B cell (primary cell): ENCODE data around the gene GSS. TPM values are rescaled to one million over a fixed set of nuclear protein-coding genes. Genes with fewer than 3 reads are reported as not detected.

Experiments
- ATAC-seq: fragments of 200-7000 bp; cut with Tn5 transposase; one replicate; pipeline ENCODE4 v1.10.0; 2021; ENCODE audit warnings: low read depth, mild to moderate bottlenecking, moderate number of reproducible peaks, moderate library complexity
- CTCF ChIA-PET: fragments of 350-600 bp; sonication (Branson Sonifier 250); formaldehyde crosslinking; loops from one replicate; lab custom pipeline; 2021; ENCODE audit warnings: antibody characterized with exemption, inconsistent platforms; lab: Charles Lee
- POLR2A ChIA-PET: fragments of 350-600 bp; sonication (Branson Sonifier 250); formaldehyde crosslinking; loops from one replicate; lab custom pipeline; 2021; ENCODE audit warnings: antibody characterized with exemption; lab: Charles Lee
- DNase-seq: peaks from one replicate; pipeline ENCODE4 v3.0.0; 2013
- H2AFZ ChIP-seq: 2 replicates; pipeline ENCODE4 v1.6.1; 2012; ENCODE audit warnings: mild to moderate bottlenecking, low read depth, low read length; ENCODE audit not compliant: insufficient read depth, poor library complexity, severe bottlenecking
- H3K27ac ChIP-seq, 2 donors: 1 replicate in 1 of 2; 2 replicates in 1 of 2; pipeline ENCODE4 v1.5.1; 2012 to 2013; ENCODE audit warnings: low read length in 2 of 2, mild to moderate bottlenecking in 2 of 2, moderate library complexity in 1 of 2
- H3K27me3 ChIP-seq, 4 experiments: fragments of 200-600 bp in 1 of 4; sonication (generic) in 1 of 4; replicated peaks in 1 of 4; 1 replicate in 2 of 4; 2 replicates in 2 of 4; pipeline versions ENCODE4 v1.6.1 to v1.7.0; 2013 to 2016; ENCODE audit warnings: low read length in 3 of 4, mild to moderate bottlenecking in 2 of 4, mixed read lengths in 1 of 4, moderate library complexity in 1 of 4; ENCODE audit not compliant: insufficient read depth in 4 of 4, control insufficient read depth in 3 of 4; ENCODE audit errors: control extremely low read depth in 1 of 4
- H3K36me3 ChIP-seq, 2 experiments: replicated peaks in 1 of 2; 1 replicate in 1 of 2; 2 replicates in 1 of 2; pipeline versions ENCODE4 v1.6.1 to v1.7.1; 2013; ENCODE audit warnings: low read length in 1 of 2; ENCODE audit not compliant: insufficient read depth in 2 of 2, control insufficient read depth in 1 of 2; ENCODE audit errors: control extremely low read depth in 1 of 2, extremely low read depth in 1 of 2
- H3K4me1 ChIP-seq, 2 donors: fragments of 200-600 bp in 1 of 2; sonication (generic) in 1 of 2; 1 replicate in 1 of 2; 2 replicates in 1 of 2; pipeline versions ENCODE4 v1.5.1 to v1.6.1; 2013 to 2017; ENCODE audit warnings: low read length in 2 of 2; ENCODE audit not compliant: control insufficient read depth in 2 of 2, insufficient read depth in 2 of 2
- H3K4me2 ChIP-seq: replicated peaks from 2 replicates; pipeline ENCODE3; 2012; ENCODE audit warnings: mild to moderate bottlenecking, low read depth, low read length; ENCODE audit not compliant: poor library complexity, severe bottlenecking
- H3K4me3 ChIP-seq, 5 experiments: fragments of 200-600 bp in 1 of 5; sonication (generic) in 1 of 5; 1 replicate in 3 of 5; 2 replicates in 2 of 5; pipeline versions ENCODE4 v1.5.1 to v1.7.0; 2011 to 2016; ENCODE audit warnings: low read length in 4 of 5, mild to moderate bottlenecking in 4 of 5, low read depth in 2 of 5, control low read depth in 1 of 5, moderate library complexity in 1 of 5; ENCODE audit not compliant: insufficient read depth in 1 of 5; ENCODE audit errors: control extremely low read depth in 1 of 5, extremely low read depth in 1 of 5
- H3K79me2 ChIP-seq: fragments of 200-600 bp; sonication (generic); one replicate; pipeline ENCODE4 v1.6.0; 2016; ENCODE audit warnings: low read length; ENCODE audit not compliant: control insufficient read depth, insufficient read depth
- H3K9ac ChIP-seq: fragments of 200-600 bp; sonication (generic); 2 replicates; pipeline ENCODE4 v1.6.1; 2017; ENCODE audit warnings: mild to moderate bottlenecking, low read length, moderate library complexity
- H3K9me3 ChIP-seq, 3 donors: one replicate each; pipeline versions ENCODE4 v1.6.1 to v1.7.1; 2013; ENCODE audit warnings: low read length in 2 of 3; ENCODE audit not compliant: control insufficient read depth in 2 of 3, insufficient read depth in 1 of 3; ENCODE audit errors: control extremely low read depth in 1 of 3
- H4K20me1 ChIP-seq: 2 replicates; pipeline ENCODE4 v1.6.0; 2012; ENCODE audit warnings: mild to moderate bottlenecking, low read length; ENCODE audit not compliant: insufficient read depth, control insufficient read depth, poor library complexity, severe bottlenecking
- H3K27ac Mint-ChIP-seq: one replicate; pipeline ENCODE4 v1.8.0; 2021; ENCODE audit warnings: mixed read lengths
- H3K27me3 Mint-ChIP-seq: one replicate; pipeline ENCODE4 v1.8.0; 2021; ENCODE audit warnings: mixed read lengths
- H3K4me1 Mint-ChIP-seq: one replicate; pipeline ENCODE4 v1.8.0; 2021; ENCODE audit warnings: mixed read lengths
- H3K4me3 Mint-ChIP-seq: one replicate; pipeline ENCODE4 v1.8.0; 2021; ENCODE audit warnings: mixed read lengths
- H3K9me3 Mint-ChIP-seq: one replicate; pipeline ENCODE4 v1.8.0; 2022; ENCODE audit warnings: mixed read lengths; ENCODE audit not compliant: insufficient read depth
- EZH2 ChIP-seq: IDR thresholded peaks from 2 replicates; pipeline ENCODE4 v1.6.1; 2012; ENCODE audit warnings: borderline replicate concordance, low read depth, mild to moderate bottlenecking, moderate library complexity, low read length; ENCODE audit not compliant: insufficient read depth, poor library complexity, severe bottlenecking
- WGBS: methylation state at CpG from one replicate; pipeline ENCODE4 v1.1.5; 2013; ENCODE audit warnings: missing lambda C conversion rate; ENCODE audit not compliant: insufficient coverage; 5-methylcytosine and 5-hydroxymethylcytosine counted together
- intact Hi-C: fragments of 100-400 bp; cut with micrococcal nuclease; formaldehyde crosslinking; loops from one replicate; pipeline ENCODE4 v1.10.0; 2022
- polyA plus RNA-seq: library from polyadenylated mRNA; depleted of rRNA; stranded (reverse); fragments of >200 nt; gene quantifications from 2 replicates; pipeline ENCODE4 v1.2.3, GENCODE V29; 2012
- total RNA-seq, 2 donors: library from RNA; stranded (reverse); fragments of 120-200 nt in 1 of 2; gene quantifications; 1 replicate in 1 of 2; 2 replicates in 1 of 2; pipeline versions ENCODE4 v1.2.3 to v1.2.4, GENCODE V29; 2013 to 2022
- TF ChIP-seq, protein P1 (sequence below): fragments of 200-600 bp; IDR thresholded peaks from one replicate; pipeline ENCODE4 v1.8.0; 2022; ENCODE audit warnings: antibody characterized with exemption, mild to moderate bottlenecking

GSS gene
- total and polyA plus RNA-seq, 2 donors (not counting 1 experiment from before 2014, with no cell fraction given): 22.5 to 28.6 TPM

DNA sequence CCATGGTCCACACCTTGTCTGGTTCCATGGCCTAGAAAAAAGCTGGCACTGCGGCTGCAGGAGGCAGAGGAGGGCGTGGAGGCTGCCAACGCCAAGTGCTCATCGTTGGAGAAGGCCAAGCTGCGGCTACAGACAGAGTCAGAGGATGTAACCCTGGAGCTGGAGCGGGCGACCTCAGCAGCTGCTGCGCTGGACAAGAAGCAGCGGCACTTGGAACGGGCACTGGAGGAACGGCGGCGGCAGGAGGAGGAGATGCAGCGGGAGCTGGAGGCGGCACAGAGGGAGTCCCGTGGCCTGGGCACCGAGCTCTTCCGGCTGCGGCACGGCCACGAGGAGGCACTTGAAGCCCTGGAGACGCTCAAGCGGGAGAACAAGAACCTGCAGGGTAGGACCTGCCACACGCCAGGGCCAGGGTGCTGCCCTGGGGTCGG, 43.4 kb upstream of the GSS start:
- Histone ChIP-seq H3K27ac (no peak overlapping the region), H2AFZ (no peak overlapping the region), H3K4me2 (no peak overlapping the region), H3K27me3 (no peaks in the 10 kb centered on the region), H3K9ac (no peak overlapping the region), H3K4me3 (no peak overlapping the region), H3K9me3 (no peaks in the 10 kb centered on the region), H3K36me3 (peaks cover 0 to 59% of the 10 kb centered on the region in 2 experiments), H3K79me2 (no peaks in the 10 kb centered on the region), H3K4me1 (no peaks in the 10 kb centered on the region), H4K20me1 (no peaks in the 10 kb centered on the region)
- H3K9me3 Mint-ChIP-seq: no peaks in the 10 kb centered on the region
- POLR2A ChIA-PET: no interaction called here
- no peak overlapping the region for H3K27ac Mint-ChIP-seq
- TF ChIP-seq, protein P1, sequence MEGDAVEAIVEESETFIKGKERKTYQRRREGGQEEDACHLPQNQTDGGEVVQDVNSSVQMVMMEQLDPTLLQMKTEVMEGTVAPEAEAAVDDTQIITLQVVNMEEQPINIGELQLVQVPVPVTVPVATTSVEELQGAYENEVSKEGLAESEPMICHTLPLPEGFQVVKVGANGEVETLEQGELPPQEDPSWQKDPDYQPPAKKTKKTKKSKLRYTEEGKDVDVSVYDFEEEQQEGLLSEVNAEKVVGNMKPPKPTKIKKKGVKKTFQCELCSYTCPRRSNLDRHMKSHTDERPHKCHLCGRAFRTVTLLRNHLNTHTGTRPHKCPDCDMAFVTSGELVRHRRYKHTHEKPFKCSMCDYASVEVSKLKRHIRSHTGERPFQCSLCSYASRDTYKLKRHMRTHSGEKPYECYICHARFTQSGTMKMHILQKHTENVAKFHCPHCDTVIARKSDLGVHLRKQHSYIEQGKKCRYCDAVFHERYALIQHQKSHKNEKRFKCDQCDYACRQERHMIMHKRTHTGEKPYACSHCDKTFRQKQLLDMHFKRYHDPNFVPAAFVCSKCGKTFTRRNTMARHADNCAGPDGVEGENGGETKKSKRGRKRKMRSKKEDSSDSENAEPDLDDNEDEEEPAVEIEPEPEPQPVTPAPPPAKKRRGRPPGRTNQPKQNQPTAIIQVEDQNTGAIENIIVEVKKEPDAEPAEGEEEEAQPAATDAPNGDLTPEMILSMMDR: no peak
- TF ChIP-seq EZH2: no peak
- DNase-seq: no peak
- ATAC-seq: no peak
- H3K27me3 Mint-ChIP-seq: no peaks in the 10 kb centered on the region
- intact Hi-C loops: no loop called here
- no peak overlapping the region for H3K4me3 Mint-ChIP-seq
- peaks cover 4% of the 10 kb centered on the region for H3K4me1 Mint-ChIP-seq
- WGBS: 98% methylated on average over 25 of the region's 25 CpGs
- CTCF ChIA-PET: no interaction called here

DNA sequence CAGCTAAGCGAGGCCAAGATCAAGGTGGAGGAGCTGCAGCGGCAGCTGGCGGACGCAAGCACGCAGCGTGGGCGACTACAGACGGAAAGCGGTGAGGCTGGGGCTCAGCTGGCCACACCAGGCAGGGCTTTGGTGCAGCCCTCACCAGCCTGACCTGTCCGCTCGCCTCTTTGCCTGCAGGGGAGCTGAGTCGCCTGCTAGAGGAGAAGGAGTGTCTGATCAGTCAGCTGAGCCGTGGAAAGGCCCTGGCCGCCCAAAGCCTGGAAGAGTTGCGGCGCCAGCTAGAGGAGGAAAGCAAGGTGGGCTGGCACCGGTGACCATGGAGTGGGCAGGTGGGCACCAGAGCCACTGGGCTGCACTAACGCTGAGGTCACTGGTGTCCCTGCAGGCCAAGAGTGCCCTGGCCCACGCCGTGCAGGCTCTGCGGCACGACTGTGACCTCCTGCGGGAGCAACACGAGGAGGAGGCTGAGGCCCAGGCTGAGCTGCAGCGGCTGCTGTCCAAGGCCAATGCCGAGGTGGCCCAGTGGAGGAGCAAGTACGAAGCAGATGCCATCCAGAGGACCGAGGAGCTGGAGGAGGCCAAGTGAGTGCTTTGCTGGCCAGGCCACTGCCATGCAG, 42.8 kb upstream of the GSS start:
- H3K79me2 ChIP-seq: no peaks in the 10 kb centered on the region
- Mint-ChIP-seq H3K4me1 (peaks cover 4% of the 10 kb centered on the region), H3K27ac (no peak overlapping the region), H3K27me3 (no peaks in the 10 kb centered on the region), H3K9me3 (no peaks in the 10 kb centered on the region), H3K4me3 (no peak overlapping the region)
- TF ChIP-seq, protein P1: no peak
- intact Hi-C loops: no loop called here
- DNase-seq (no peak), ATAC-seq (no peak)
- CTCF ChIA-PET: no interaction called here
- H3K9me3 ChIP-seq: no peaks in the 10 kb centered on the region
- no peaks in the 10 kb centered on the region for H3K27me3 ChIP-seq
- H3K4me1 ChIP-seq: no peaks in the 10 kb centered on the region
- POLR2A ChIA-PET: no interaction called here
- no peak overlapping the region for H3K4me2 ChIP-seq
- no peak overlapping the region for H2AFZ ChIP-seq
- no peak overlapping the region for H3K27ac ChIP-seq
- H3K9ac ChIP-seq: no peak overlapping the region
- H3K4me3 ChIP-seq: no peak overlapping the region
- H3K36me3 ChIP-seq: peaks cover 0 to 54% of the 10 kb centered on the region in 2 experiments
- no peaks in the 10 kb centered on the region for H4K20me1 ChIP-seq
- 99% methylated on average over 28 of the region's 28 CpGs for WGBS
